HL-60 (cell line): Measurements from ENCODE around the gene HIVEP1.

ENCODE experiments used
- GABPA ChIP-seq: IDR thresholded peaks from 2 replicates; pipeline ENCODE4 v1.6.1; 2012; ENCODE audit warnings: low read depth
- REST ChIP-seq: IDR thresholded peaks from 2 replicates; pipeline ENCODE4 v1.6.1; 2012; ENCODE audit warnings: low read depth; ENCODE audit not compliant: insufficient replicate concordance
- TF ChIP-seq, protein P1 (sequence below): IDR thresholded peaks from one replicate; pipeline ENCODE4 v1.5.1; 2011; ENCODE audit warnings: low read length, control low read depth, inconsistent platforms; ENCODE audit not compliant: insufficient read depth

- TF ChIP-seq, protein P1, sequence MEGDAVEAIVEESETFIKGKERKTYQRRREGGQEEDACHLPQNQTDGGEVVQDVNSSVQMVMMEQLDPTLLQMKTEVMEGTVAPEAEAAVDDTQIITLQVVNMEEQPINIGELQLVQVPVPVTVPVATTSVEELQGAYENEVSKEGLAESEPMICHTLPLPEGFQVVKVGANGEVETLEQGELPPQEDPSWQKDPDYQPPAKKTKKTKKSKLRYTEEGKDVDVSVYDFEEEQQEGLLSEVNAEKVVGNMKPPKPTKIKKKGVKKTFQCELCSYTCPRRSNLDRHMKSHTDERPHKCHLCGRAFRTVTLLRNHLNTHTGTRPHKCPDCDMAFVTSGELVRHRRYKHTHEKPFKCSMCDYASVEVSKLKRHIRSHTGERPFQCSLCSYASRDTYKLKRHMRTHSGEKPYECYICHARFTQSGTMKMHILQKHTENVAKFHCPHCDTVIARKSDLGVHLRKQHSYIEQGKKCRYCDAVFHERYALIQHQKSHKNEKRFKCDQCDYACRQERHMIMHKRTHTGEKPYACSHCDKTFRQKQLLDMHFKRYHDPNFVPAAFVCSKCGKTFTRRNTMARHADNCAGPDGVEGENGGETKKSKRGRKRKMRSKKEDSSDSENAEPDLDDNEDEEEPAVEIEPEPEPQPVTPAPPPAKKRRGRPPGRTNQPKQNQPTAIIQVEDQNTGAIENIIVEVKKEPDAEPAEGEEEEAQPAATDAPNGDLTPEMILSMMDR, result no peak
- TF ChIP-seq GABPA (no peak), REST (no peak)
Measured at GRCh38 chr6:12096342-12096741, 84.2 kb downstream of the HIVEP1 start.
